ENCODE results near the gene COL25A1. TPM values are rescaled to one million over a fixed set of nuclear protein-coding genes. Genes with fewer than 3 reads are reported as not detected.

Gene COL25A1
- total RNA-seq, 1 experiment from 2014 or later = not detected

DNA sequence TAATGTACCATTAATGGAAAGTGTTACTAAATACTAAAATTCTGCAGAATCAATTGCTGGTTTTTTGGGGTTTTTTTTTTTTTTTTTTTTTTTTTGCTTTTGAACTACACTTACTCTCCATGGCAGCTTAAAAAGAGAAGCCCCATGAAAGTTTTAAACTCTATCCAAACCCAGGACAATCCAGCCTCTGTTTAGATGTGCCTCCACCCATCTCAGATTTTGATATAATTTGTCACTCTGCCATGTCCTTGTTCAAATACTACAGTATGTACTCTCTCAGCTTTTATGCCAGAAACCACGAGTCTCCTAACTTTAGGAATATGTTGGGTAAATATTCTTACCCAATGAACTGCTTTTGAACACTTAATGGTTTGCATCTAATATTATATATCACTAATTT is 84.2 kb downstream of the COL25A1 start:
- in situ Hi-C loops (cut with HindIII; ENCODE audit: low pct_unique_long_range_greater_than_20kb, low sequenced_read_pairs) (no loop called here), intact Hi-C loops (cut with micrococcal nuclease; ENCODE audit: unreplicated experiment) (no loop called here)
- no peak for DNase-seq (ENCODE audit: low read depth, low spot score)
- Histone ChIP-seq H3K4me1 (ENCODE audit: control insufficient read depth, insufficient read depth, low read length) (no peaks in the 10 kb centered on the region), H3K27ac (ENCODE audit: low read length) (no peak overlapping the region), H3K9me3 (ENCODE audit: control insufficient read depth, insufficient read depth, low read depth, low read length) (no peaks in the 10 kb centered on the region), H3K36me3 (ENCODE audit: control insufficient read depth, insufficient read depth, low read length) (no peaks in the 10 kb centered on the region), H3K27me3 (ENCODE audit: control insufficient read depth, insufficient read depth, low read length) (no peaks in the 10 kb centered on the region), H3K4me3 (ENCODE audit: low read depth in 2 of 2, low read length in 2 of 2) (no peak overlapping the region)
- no peak for ATAC-seq
- no TSS peak for BruUV-seq (replicated peaks)
- no peak for TF ChIP-seq SIN3A (IDR thresholded peaks at IDR 0.05; ENCODE audit: borderline replicate concordance, insufficient read depth, low read depth, low read length)
- ChIA-PET POLR2A (no interaction called here), CTCF (no interaction called here)

DNA sequence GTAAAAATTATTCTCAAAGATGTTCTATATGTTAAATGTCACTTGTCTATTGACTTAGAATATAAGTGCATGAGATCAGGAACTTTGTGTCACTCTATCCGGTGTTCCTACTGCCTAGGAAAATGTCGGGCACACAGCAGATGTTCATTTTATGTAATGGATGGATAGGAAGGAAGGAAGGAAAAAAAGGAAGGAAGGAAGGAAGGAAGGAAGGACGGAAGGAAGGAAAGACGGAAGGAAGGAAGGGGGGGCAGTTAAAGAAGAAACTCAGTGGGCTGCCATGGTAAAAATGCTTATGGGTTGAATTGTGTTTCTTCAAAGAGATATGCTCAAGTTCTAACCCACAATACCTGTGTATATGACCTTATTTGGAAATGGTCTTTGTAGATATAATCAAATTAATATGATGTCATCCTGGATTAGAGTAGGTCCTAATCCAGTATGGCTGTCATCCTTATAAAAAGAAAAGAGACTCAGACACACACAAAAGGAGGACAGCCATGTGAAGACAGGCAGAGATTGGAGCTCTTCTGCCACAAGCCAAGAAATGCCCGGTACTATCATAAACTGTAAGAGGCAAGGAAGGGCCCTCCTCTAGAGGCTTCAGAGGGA is 86.3 kb downstream of the COL25A1 start:
- Histone ChIP-seq H3K36me3 (ENCODE audit: control insufficient read depth, insufficient read depth, low read length) (no peaks in the 10 kb centered on the region), H3K27ac (ENCODE audit: low read length) (no peak overlapping the region), H3K27me3 (ENCODE audit: control insufficient read depth, insufficient read depth, low read length) (no peaks in the 10 kb centered on the region), H3K4me1 (ENCODE audit: control insufficient read depth, insufficient read depth, low read length) (no peaks in the 10 kb centered on the region), H3K9me3 (ENCODE audit: control insufficient read depth, insufficient read depth, low read depth, low read length) (no peaks in the 10 kb centered on the region), H3K4me3 (ENCODE audit: low read depth in 2 of 2, low read length in 2 of 2) (no peak overlapping the region)
- in situ Hi-C loops (cut with HindIII; ENCODE audit: low pct_unique_long_range_greater_than_20kb, low sequenced_read_pairs) = no loop called here
- ChIA-PET CTCF (no interaction called here), POLR2A (no interaction called here)
- intact Hi-C loops (cut with micrococcal nuclease; ENCODE audit: unreplicated experiment) = no loop called here
- ATAC-seq (no peak), DNase-seq (ENCODE audit: low read depth, low spot score) (no peak)
- no TSS peak for BruUV-seq (replicated peaks)
- no peak for TF ChIP-seq REST (IDR thresholded peaks at IDR 0.05; ENCODE audit: insufficient read depth in 1 of 2, low read depth in 2 of 2, low read length in 1 of 2)
- TF ChIP-seq SIN3A (IDR thresholded peaks at IDR 0.05; ENCODE audit: borderline replicate concordance, insufficient read depth, low read depth, low read length) = no peak
- no peak for TF ChIP-seq TCF7L2 (IDR thresholded peaks at IDR 0.05; ENCODE audit: low read depth, low read length)

DNA sequence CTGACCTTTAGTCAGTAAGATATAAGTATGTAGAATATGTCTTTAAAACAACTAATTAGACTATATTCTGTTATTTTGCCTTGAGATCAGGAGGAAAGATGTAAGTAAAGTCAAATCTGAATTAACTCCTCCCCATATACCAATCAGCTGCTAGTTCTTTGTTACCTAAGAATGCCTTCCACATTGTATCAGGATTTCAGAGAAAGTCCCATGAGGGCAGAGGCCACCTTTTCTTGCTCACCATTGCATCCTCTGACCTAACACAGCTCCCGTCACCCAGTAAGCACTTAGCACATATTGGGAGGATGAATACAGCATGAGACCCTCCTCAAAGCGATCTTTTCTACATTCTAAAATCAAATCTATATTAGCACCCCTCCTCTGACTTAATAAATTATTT is 87.0 kb downstream of the COL25A1 start:
- ATAC-seq (no peak), DNase-seq (ENCODE audit: low read depth, low spot score) (no peak)
- intact Hi-C loops (cut with micrococcal nuclease; ENCODE audit: unreplicated experiment) = no loop called here
- Histone ChIP-seq H3K27ac (ENCODE audit: low read length) (no peak overlapping the region), H3K27me3 (ENCODE audit: control insufficient read depth, insufficient read depth, low read length) (no peaks in the 10 kb centered on the region), H3K9me3 (ENCODE audit: control insufficient read depth, insufficient read depth, low read depth, low read length) (no peaks in the 10 kb centered on the region), H3K36me3 (ENCODE audit: control insufficient read depth, insufficient read depth, low read length) (no peaks in the 10 kb centered on the region), H3K4me3 (ENCODE audit: low read depth in 2 of 2, low read length in 2 of 2) (no peak overlapping the region), H3K4me1 (ENCODE audit: control insufficient read depth, insufficient read depth, low read length) (no peaks in the 10 kb centered on the region)
- ChIA-PET POLR2A (no interaction called here), CTCF (no interaction called here)
- TF ChIP-seq REST (IDR thresholded peaks at IDR 0.05; ENCODE audit: insufficient read depth in 1 of 2, low read depth in 2 of 2, low read length in 1 of 2) (no peak), TCF7L2 (IDR thresholded peaks at IDR 0.05; ENCODE audit: low read depth, low read length) (no peak), SIN3A (IDR thresholded peaks at IDR 0.05; ENCODE audit: borderline replicate concordance, insufficient read depth, low read depth, low read length) (no peak), POLR2AphosphoS5 (IDR thresholded peaks at IDR 0.05; ENCODE audit: low read depth, low read length) (no peak)
- TF ChIP-seq, protein P1, sequence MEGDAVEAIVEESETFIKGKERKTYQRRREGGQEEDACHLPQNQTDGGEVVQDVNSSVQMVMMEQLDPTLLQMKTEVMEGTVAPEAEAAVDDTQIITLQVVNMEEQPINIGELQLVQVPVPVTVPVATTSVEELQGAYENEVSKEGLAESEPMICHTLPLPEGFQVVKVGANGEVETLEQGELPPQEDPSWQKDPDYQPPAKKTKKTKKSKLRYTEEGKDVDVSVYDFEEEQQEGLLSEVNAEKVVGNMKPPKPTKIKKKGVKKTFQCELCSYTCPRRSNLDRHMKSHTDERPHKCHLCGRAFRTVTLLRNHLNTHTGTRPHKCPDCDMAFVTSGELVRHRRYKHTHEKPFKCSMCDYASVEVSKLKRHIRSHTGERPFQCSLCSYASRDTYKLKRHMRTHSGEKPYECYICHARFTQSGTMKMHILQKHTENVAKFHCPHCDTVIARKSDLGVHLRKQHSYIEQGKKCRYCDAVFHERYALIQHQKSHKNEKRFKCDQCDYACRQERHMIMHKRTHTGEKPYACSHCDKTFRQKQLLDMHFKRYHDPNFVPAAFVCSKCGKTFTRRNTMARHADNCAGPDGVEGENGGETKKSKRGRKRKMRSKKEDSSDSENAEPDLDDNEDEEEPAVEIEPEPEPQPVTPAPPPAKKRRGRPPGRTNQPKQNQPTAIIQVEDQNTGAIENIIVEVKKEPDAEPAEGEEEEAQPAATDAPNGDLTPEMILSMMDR (IDR thresholded peaks at IDR 0.05) = no peak
- in situ Hi-C loops (cut with HindIII; ENCODE audit: low pct_unique_long_range_greater_than_20kb, low sequenced_read_pairs) = no loop called here
- no TSS peak for BruUV-seq (replicated peaks)

Measured in Panc1 (cell line).